Germinal center (tissue), 1 donor: ENCODE measurements around the gene BEX4.

Experiments used
- DNase-seq: peaks from one replicate; pipeline ENCODE4 v3.0.0; 2012; ENCODE audit warnings: mixed read lengths, low spot score

The BEX4 gene

GRCh38 chrX:103236296-103236695 is 21.4 kb downstream of the BEX4 start:
- DNase-seq: no peak

GRCh38 chrX:103240155-103240554 is 25.2 kb downstream of the BEX4 start:
- no peak for DNase-seq

- DNase-seq: peak; percentile 19
These were observed 33.6 kb downstream of the BEX4 start for GRCh38 chrX:103248553-103248952.

GRCh38 chrX:103249805-103250204 is 34.9 kb downstream of the BEX4 start:
- DNase-seq: no peak

GRCh38 chrX:103250977-103251376 is 36.1 kb downstream of the BEX4 start:
- DNase-seq: no peak

GRCh38 chrX:103253608-103254007 is 38.7 kb downstream of the BEX4 start:
- no peak for DNase-seq

- peak; percentile 5 for DNase-seq
These were observed 39.4 kb downstream of the BEX4 start for GRCh38 chrX:103254171-103254824.

- peak; percentile 58 for DNase-seq
These were observed 40.1 kb downstream of the BEX4 start, which contains the start of gene TCEAL8 for GRCh38 chrX:103254921-103255493. TSS of gene TCEAL8 (minus strand) at chrX:103255155. CDS start at chrX:103253979, 1,176 bp downstream.

GRCh38 chrX:103256651-103257050 is 41.7 kb downstream of the BEX4 start:
- no peak for DNase-seq

GRCh38 chrX:103258275-103258674 is 43.4 kb downstream of the BEX4 start:
- no peak for DNase-seq
